GM03348 (cell line): ENCODE data around the gene CCR8.
"Not testable (repeated sequence)": the region's sequence is repeated elsewhere in the genome, so short reads cannot be mapped to it uniquely, and the experiment has no call there.

Experiments
- DNase-seq: peaks from one replicate; pipeline ENCODE4 v3.0.0; 2012; ENCODE audit warnings: low spot score

Gene CCR8

DNA sequence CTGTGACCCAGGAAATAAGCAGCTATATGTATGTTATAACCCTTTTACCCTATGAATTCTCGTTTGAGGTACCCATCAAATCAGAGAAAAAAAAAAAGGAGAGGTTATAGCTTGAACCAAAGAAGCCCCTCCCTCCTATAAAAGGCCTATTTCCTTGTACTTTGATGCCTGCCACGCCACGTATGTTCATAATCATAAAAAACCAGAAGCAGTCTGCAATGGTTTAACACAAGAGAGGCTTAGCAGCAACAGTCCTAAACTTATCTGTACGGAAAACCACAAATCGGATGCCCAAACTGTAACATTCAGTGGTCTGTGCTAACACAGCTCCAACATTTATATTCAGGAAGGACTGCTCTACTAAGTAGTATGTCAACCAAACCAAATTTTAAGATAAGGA is 21.2 kb downstream of the CCR8 start:
- DNase-seq = no peak

DNA sequence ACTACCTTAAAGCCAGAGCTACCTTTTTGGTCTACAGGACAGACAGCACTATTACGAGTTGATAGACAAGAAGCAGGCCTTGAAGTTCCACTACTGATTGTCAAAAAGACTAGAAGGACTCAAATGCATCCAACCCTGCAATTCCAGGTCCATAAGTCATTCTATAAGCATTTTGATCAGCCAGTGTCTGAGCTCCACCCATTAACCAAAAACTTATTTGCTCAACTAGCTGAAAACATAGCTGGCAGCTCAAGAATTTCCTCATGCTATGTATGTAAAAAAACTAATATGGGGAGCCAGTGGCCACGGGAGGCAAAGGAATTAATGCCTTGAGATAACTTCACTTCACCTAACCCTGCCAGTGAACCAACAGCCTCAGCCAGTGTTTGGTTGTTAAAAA is 21.6 kb downstream of the CCR8 start:
- not testable (repeated sequence) for DNase-seq

DNA sequence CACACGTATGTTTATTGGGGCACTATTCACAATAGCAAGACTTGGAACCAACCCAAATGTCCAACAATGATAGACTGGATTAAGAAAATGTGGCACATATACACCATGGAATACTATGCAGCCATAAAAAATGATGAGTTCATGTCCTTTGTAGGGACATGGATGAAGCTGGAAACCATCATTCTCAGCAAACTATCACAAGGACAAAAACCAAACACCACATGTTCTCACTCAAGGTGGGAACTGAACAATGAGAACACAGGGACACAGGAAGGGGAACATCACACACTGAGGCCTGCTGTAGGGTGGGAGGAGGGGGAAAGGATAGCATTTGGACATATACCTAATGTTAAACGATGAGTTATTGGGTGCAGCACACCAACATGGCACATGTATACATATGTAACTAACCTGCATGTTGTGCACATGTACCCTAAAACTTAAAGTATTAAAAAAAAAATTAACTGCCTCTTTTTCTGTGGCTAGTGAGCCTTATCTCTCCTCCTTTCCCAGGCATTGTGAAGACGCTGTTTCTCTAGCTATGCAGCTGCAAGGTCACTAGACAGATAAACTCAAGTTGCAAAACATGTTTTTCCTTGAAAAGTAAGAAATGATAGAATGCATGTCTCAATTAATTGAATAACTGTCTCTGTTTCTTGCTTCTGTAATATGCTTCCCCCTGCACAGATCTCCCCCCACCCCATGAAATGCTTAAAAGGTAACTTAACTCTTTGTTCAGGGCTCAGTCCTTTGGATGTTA is 23.8 kb downstream of the CCR8 start:
- DNase-seq = not testable (repeated sequence)

DNA sequence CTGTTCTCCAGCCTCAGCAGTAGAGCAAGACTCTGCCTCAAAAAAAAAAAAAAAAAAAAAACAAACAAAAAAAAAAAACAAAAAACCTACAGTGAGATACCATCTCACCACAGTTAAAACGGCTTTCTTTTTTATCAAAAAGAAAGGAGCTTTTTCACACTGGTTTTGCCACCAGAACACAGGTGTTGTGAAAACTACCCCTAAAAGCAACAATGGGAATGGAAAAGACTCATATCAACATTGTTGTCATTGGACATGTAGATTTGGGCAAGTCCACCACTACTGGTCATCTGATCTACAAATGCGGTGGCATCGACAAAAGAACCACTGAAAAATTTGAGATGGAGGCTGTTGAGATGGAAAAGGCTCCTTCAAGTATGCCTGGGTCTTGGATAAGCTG is 28.8 kb downstream of the CCR8 start:
- no peak for DNase-seq

DNA sequence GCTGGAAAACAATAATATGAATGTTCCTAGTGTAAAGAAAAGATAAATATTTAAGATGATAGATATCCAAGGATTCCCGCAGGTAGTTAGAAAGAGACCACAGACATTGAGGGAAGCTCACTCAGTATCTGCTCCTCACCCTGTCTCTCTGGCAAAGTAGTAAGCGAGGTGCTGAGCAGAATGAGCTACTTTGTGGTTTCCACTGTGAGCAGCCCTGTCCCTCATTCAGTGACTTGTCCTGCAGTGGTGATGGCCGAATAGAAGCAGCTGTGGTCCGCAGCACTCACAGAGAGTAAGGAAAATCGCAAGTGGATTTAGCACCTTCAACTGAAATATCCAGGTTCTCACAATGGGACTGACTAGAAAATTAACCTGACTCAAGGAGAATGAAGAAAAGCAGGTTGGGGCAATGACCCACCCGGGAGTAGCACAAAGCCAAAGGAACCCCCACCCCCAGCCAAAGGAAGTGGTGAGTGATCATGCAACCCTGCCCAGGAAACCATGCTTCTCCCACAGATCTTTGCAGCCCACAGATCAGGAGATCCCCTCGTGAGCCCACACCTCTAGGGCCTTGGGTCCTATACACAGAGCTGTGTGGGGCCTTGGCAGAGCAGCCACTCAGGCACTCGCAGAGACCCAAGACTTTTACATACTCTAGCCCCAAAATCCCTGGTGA is 31.9 kb downstream of the CCR8 start:
- DNase-seq = no peak

DNA sequence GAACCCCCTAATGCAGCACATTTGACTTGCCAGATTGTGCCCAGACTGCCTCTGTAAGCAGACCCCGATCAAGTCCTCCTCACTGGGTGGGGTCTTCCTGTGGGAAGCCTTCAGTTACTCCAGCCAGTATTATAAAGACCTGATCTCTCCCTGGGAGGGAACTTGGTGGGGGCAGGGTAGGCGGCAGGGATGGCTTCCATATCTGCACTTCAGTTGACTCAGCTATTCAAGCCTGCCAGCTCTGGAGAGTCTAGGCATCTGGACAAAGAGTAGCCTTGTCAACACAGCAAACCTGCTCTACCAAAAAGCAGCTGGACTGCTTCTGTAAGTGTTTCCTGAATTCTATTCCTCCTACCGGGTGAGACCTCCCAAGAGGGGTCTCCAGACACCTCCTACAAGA is 32.7 kb downstream of the CCR8 start:
- DNase-seq = no peak

DNA sequence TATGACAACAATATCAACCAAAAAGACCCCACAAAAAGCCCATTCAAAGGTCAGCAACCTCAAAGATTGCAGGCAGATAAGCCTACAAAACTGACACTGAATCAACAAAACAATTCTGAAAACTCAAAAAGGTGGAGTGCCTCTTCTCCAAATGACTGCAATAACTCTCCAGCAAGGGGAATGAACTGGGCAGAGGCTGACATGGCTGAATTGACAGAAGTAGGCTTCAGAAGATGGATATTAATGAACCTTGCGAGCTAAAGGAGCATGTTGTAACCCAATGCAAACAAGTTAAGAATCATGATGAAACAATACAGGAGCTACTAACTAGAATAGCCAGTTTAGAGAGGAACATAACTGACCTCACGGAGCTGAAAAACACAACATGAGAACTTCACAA is 33.3 kb downstream of the CCR8 start:
- DNase-seq = no peak

DNA sequence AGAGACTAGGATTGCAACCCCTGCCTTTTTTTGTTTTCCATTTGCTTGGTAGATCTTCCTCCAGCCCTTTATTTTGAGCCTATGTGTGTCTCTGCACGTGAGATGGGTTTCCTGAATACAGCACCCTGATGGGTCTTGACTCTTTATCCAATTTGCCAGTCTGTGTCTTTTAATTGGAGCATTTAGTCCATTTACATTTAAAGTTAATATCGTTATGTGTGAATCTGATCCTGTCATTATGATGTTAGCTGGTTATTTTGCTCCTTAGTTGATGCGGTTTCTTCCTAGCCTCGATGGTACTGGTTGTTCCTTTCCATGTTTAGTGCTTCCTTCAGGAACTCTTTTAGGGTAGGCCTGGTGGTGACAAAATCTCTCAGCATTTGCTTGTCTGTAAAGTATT is 40.9 kb downstream of the CCR8 start:
- DNase-seq = not testable (repeated sequence)

DNA sequence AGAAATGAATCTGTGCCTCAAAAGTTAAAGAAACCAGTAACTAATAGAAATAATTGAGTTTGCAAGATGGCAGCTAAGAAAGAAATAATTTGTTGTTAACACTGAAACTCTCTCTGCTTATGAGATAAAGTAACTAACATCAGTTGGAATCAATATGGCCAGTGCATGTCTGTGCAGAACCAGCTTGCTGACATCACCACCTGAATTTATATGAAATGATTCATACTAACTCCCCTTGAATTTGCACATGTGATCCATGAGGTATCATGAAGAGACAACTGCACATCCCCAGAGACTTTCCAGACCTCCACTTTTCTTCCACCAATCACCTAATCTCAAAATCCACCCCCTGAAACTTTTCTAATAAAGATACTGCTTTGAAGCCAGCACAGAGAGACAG is 43.3 kb downstream of the CCR8 start:
- DNase-seq = no peak

DNA sequence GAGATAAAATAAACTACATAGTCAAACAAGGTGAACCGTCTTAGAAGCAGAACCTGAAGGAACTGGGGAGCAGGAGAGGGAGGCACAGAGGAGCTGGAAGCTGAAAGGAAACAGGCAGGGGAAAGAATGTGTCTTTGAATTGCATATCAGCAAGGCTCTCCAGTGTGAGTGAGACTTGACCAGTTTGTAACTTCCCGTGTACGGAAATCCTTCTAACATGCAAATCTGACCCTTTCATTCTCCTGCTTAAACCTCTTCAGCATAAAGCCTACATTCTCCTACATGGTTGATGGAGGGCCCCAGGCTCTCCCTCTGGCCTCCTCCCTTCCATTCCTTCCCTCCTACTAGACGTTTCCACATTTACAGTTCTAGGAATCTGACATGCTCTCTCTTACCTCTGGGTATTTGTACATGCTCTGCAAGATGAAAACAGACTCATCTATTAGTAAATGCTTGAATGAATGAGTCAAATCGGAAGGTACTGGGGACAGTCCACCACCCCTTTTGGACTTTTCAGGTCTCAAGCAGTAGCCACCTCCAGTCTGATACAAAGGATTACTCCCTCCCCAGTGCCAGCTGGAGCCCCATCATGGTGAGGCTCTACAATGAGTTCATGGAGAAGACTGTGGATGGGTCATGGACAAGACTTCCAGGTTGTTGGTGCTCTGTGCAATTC is 47.6 kb downstream of the CCR8 start:
- DNase-seq = no peak

DNA sequence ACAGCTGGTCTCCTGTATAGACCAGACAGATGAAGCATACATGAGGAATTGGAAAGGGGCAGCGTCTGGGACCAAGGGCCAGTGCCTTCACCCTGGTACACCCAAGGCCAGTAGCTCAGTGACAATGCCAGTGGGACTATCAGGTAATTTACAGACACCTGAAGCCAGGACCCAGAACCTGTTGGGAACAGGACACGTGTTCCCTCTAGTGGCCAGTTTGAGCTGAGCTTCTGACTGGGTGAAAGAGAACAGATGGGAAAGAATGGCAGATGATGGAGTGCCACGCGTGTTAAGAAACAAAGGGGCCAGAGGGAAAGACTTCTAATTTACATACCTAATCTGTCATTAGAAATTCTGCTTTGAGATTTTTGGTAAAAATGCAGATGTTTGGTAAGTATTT is 48.6 kb downstream of the CCR8 start:
- peak; percentile 27 for DNase-seq

DNA sequence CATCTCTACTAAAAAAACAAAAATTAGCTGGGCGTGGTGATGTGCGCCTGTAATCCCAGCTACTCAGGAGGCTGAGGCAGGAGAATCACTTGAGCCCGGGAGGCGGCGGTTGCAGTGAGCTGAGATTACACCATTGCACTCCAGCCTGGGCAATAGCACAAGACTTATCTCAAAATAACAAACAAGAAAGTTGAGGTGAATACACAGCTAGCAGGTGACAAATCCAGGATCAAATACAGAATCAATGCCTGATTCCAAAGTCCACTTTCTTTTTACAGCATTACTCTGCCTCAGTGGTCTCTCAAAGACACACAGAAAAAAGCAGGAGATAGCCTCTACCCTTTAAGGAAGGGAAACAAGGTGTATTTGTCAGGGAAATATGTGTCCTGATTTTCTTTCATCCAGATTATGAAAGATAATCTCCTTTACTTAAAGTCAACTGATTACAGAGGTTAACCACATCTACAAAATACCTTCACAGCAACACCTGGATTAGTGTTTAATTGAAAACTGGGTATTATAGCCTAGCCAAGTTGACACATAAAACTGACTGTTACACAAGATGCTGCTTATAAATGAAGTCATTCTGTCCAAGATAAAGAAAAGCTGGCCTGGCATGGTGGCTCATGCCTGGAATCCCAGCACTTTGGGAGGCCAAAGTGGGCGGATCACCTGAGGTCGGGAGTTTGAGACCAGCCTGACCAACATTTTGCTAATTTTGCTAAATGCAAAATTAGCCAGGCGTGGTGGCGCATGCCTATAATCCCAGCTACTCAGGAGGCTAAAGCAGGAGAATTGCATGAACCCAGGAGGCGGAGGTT is 49.7 kb downstream of the CCR8 start:
- DNase-seq = no peak

DNA sequence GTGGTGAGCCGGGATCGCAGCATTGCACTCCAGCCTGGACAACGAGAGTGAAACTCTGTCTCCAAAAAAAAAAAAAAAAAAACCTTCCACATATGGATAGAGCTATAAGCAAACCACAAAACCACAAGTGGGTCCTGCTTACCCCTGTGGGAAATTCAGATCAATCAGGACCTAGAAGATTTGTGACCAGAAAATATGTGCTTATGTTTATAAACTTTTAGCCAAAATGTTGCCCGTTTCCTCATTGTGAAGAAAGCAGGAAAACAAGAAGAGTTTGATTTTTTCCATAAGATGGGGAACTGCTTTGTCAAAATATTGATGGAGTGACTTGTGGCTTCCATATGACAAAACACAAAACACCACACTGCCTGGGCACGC is 50.3 kb downstream of the CCR8 start:
- DNase-seq = no peak

DNA sequence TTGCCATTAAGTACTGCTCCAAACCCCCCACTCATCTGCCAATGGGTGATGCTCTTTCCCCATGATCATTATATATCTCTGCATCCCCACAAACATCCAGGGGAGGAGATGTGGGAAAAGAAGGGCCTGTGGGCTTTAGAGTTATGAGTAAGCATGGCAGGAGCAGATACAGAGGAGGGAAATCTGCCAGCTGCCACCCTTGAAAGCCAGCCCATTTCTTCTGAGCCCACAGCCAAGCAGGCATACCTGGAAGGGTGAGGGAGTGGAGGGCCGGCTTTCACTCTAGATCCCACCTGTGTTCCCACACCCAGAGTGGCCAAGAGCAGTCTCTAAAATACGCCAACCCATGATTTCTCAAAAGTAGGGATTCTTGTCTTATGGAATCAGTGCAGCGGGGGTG is 51.9 kb downstream of the CCR8 start:
- DNase-seq = no peak
